ENCODE data around the gene CTIF.

DNA sequence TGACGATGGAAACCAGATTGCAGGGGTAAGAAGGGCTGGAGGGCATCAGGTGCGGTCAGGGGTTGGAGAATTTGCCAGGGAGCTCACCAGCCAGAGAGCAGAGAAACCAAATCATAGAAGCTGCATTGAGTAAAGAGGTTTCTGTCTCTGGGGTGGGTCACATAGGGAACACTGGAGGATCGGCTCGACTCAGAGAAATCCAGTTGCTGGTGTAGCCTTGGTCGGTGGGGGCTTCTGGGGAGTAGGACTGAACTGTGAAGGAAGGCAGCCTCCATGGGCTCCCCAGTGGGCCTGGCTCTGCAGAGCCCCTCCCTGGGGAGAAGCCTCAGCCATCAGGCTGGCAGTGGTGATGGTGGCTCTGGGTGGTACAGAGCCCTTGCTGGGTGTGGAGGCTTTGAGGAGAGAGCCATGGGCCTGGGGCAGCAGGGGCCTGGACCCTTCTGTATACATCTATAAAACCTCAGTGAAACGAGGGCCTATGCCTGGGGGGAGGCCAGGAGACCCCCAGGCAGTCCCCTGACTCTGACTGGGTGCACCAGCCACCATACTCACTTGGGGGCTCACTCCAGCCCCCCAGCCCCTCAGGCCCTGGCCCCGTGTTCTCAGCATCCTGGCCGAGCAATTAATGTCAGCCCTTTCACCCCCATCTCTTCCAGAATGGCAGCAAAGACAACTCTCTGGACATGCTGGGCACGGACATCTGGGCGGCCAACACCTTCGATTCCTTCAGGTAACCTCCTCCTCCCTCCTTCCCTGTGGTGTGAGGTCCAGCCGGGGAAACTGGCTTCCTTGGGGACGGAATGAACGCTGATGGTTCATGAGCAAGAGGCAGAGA lies 124.5 kb downstream of the CTIF start:
- TF ChIP-seq CTCF (conservative IDR thresholded peaks at IDR 0.05; ENCODE audit: low read depth, low read length) (no peak), EZH2 (IDR thresholded peaks at IDR 0.05; ENCODE audit: low read length, unreplicated experiment) (no peak), EZH2phosphoT487 (IDR thresholded peaks at IDR 0.05; ENCODE audit: borderline replicate concordance, low read length) (no peak)
